ENCODE data around the gene RPS6KA2.

GRCh38 chr6:166558156-166559005 lies 68.7 kb downstream of the RPS6KA2 start:
- TF ChIP-seq CTCF (IDR thresholded peaks at IDR 0.05; ENCODE audit: borderline replicate concordance, extremely low read depth, low read length, poor library complexity, severe bottlenecking) (no peak), EZH2 (IDR thresholded peaks at IDR 0.05; ENCODE audit: borderline replicate concordance, low read depth, low read length, severe bottlenecking) (no peak)
